Activated CD8-positive, alpha-beta memory T cell treated with anti-CD3 and anti-CD28 coated beads for 48 hours (primary cell): Measurements from ENCODE around the gene ANKS6.
A peak's percentile ranks its signal among the peaks of the same experiment; 100 is the strongest.
"Not testable (repeated sequence)": the region's sequence is repeated elsewhere in the genome, so short reads cannot be mapped to it uniquely, and the experiment has no call there.

ENCODE experiments used
- DNase-seq, 3 experiments: peaks; one replicate each; pipeline ENCODE4 v3.0.0-alpha.2; 2020; ENCODE audit warnings: low read depth in 2 of 3, low spot score in 2 of 3

ANKS6 gene

GRCh38 chr9:98707166-98708102 is 88.9 kb downstream of the ANKS6 start:
- DNase-seq = peak in 1 of 3 experiments; percentile 19

- no peak for DNase-seq
These were observed 89.6 kb downstream of the ANKS6 start for GRCh38 chr9:98706651-98707165.

- no peak for DNase-seq
These were observed 93.4 kb downstream of the ANKS6 start for GRCh38 chr9:98702835-98703380.

- DNase-seq = no peak
These were observed 94.0 kb downstream of the ANKS6 start for GRCh38 chr9:98702340-98702739.

GRCh38 chr9:98701576-98701975 is 94.8 kb downstream of the ANKS6 start:
- DNase-seq = no peak

GRCh38 chr9:98700801-98701200 is 95.6 kb downstream of the ANKS6 start:
- no peak for DNase-seq

- DNase-seq = no peak
These were observed 97.5 kb downstream of the ANKS6 start for GRCh38 chr9:98698856-98699255.

GRCh38 chr9:98694943-98695342 is 101.4 kb downstream of the ANKS6 start:
- DNase-seq = no peak

GRCh38 chr9:98692392-98692791 is 104.0 kb downstream of the ANKS6 start:
- DNase-seq = no peak

- DNase-seq = no peak
These were observed 104.5 kb downstream of the ANKS6 start for GRCh38 chr9:98691890-98692289.

GRCh38 chr9:98690686-98691085 is 105.7 kb downstream of the ANKS6 start:
- DNase-seq = no peak

- no peak for DNase-seq
These were observed 107.5 kb downstream of the ANKS6 start for GRCh38 chr9:98688710-98689495.

- DNase-seq = no peak
These were observed 108.4 kb downstream of the ANKS6 start for GRCh38 chr9:98687911-98688310.

- no peak for DNase-seq
These were observed 109.1 kb downstream of the ANKS6 start for GRCh38 chr9:98686961-98687855.

GRCh38 chr9:98684816-98685215 is 111.5 kb downstream of the ANKS6 start:
- not testable (repeated sequence) for DNase-seq
